ENCODE data around the gene CASK. TPM values are rescaled to one million over a fixed set of nuclear protein-coding genes. Genes with fewer than 3 reads are reported as not detected.

Gene CASK
- total RNA-seq, 1 donor from 2014 or later, result 23.0 TPM

DNA sequence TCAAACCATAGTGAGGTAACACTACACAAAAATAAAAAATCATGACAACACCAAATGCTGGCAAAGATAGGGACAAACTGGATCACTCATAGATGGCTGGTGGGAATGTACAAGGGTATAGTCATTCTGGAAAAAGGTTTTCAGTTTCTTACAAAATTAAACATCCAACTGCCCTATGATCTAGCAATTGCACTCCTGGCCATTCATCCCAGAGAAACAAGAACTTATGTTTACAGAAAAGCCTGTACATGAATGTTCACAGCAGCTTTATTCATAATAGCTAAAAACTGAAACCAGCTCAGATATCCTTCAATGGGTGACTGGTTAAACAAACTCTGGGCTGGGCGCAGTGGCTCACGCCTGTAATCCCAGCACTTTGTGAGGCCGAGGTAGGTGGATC is 432.9 kb downstream of the CASK start:
- intact Hi-C loops (cut with micrococcal nuclease), result no loop called here
- Mint-ChIP-seq H3K36me3 (ENCODE audit: low read depth) (no peaks in the 10 kb centered on the region), H3K4me3 (no peak overlapping the region), H3K27ac (no peak overlapping the region), H3K27me3 (no peaks in the 10 kb centered on the region), H3K4me1 (peaks cover 4% of the 10 kb centered on the region), H3K9me3 (no peaks in the 10 kb centered on the region)
- POLR2A ChIA-PET, result no interaction called here
- CTCF ChIA-PET, result no interaction called here
- TF ChIP-seq, protein P1, sequence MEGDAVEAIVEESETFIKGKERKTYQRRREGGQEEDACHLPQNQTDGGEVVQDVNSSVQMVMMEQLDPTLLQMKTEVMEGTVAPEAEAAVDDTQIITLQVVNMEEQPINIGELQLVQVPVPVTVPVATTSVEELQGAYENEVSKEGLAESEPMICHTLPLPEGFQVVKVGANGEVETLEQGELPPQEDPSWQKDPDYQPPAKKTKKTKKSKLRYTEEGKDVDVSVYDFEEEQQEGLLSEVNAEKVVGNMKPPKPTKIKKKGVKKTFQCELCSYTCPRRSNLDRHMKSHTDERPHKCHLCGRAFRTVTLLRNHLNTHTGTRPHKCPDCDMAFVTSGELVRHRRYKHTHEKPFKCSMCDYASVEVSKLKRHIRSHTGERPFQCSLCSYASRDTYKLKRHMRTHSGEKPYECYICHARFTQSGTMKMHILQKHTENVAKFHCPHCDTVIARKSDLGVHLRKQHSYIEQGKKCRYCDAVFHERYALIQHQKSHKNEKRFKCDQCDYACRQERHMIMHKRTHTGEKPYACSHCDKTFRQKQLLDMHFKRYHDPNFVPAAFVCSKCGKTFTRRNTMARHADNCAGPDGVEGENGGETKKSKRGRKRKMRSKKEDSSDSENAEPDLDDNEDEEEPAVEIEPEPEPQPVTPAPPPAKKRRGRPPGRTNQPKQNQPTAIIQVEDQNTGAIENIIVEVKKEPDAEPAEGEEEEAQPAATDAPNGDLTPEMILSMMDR (IDR thresholded peaks at IDR 0.05), result no peak
- ATAC-seq (ENCODE audit: low read depth) (no peak), DNase-seq (no peak)

DNA sequence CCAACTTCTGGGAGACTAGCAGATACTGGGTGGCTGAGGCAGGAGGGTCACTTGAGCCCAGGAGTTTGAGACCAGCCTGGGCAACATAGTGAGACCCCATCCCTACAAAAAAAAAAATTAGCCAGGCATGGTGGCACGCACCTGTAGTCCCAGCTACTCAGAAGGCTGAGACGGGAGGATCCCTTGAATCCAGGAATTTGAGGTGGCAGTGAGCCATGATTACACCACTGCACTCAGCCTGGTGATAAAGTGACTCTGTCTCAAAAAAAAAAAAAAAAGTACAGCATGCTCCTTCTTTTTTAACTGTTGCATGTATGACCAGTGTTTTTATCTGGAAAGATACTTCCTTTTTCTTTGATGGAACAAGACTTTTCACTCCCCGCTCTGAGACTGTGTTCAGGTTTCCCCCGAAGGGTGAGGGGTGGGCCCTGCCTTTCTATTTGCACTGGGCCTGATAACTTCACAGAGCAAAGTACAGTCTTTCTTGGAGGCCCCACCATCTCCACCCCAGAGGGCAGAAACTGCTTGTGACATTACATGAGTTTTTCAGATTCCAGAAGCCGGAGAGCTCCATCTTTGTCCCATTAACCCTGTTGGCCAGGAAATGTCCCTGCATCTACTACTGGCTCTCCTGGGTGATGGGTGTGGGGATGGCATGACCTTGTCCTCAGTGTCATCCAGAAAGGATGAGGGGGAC is 441.1 kb downstream of the CASK start:
- intact Hi-C loops (cut with micrococcal nuclease), result no loop called here
- TF ChIP-seq, protein P1 (IDR thresholded peaks at IDR 0.05), result no peak
- ChIA-PET POLR2A (no interaction called here), CTCF (interaction anchor here (0.6 kb wide), 1 partner anchor 14 kb away, joined by 4 read pairs; no protein-coding TSS in a partner anchor)
- ATAC-seq (ENCODE audit: low read depth) (no peak), DNase-seq (no peak)
- no peaks in the 10 kb centered on the region for H3K27me3 Mint-ChIP-seq
- no peaks in the 10 kb centered on the region for H3K36me3 Mint-ChIP-seq (ENCODE audit: low read depth)
- H3K4me1 Mint-ChIP-seq, result no peaks in the 10 kb centered on the region
- no peak overlapping the region for H3K4me3 Mint-ChIP-seq
- no peak overlapping the region for H3K27ac Mint-ChIP-seq
- no peaks in the 10 kb centered on the region for H3K9me3 Mint-ChIP-seq

DNA sequence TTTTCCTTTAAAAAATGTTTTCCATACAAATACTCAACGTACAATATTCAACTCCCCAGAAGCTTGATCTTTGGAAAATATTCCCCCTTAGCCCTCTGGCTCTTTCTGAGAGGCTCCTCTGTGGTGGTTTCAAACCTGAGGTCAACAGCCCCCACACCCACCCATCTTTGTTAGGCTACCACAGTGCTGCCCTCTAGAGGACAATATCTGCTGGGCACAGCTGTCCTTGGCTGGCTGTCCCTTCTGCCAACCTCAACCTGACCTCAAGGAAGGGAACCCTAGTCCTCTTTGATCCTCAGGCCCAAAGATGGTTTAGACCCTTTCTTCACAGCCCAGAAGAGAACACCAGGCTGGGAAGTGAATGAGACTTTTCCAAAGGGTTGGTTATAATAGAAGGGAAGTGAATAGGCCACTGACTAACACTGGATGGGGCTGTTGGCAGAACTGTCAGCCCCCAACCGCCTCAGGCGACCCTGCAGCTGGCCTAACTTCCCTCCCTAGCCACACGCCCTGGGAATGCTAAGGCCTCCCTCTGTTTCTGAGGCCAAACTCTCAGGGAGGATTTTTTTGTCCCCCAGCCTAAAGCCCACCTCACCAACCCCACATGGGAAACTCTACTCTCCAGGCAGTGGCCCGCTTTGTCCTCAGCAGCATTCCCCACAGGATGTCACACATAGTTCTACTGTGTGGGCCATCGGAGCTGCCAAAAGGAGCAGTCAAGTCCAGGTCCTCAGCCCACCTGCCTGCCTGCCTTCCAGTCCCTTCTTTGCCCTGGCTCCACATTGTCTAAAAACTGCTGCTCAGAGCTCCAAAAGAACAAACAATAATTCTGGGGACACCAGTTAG is 441.9 kb downstream of the CASK start:
- Mint-ChIP-seq H3K9me3 (no peaks in the 10 kb centered on the region), H3K27ac (no peak overlapping the region), H3K4me3 (no peak overlapping the region), H3K4me1 (no peaks in the 10 kb centered on the region), H3K36me3 (ENCODE audit: low read depth) (no peaks in the 10 kb centered on the region), H3K27me3 (no peaks in the 10 kb centered on the region)
- intact Hi-C loops (cut with micrococcal nuclease), result no loop called here
- TF ChIP-seq, protein P1 (IDR thresholded peaks at IDR 0.05), result no peak
- ATAC-seq (ENCODE audit: low read depth) (no peak), DNase-seq (no peak)
- ChIA-PET CTCF (interaction anchor here (0.6 kb wide), 1 partner anchor 14 kb away, joined by 4 read pairs; no protein-coding TSS in a partner anchor), POLR2A (no interaction called here)

DNA sequence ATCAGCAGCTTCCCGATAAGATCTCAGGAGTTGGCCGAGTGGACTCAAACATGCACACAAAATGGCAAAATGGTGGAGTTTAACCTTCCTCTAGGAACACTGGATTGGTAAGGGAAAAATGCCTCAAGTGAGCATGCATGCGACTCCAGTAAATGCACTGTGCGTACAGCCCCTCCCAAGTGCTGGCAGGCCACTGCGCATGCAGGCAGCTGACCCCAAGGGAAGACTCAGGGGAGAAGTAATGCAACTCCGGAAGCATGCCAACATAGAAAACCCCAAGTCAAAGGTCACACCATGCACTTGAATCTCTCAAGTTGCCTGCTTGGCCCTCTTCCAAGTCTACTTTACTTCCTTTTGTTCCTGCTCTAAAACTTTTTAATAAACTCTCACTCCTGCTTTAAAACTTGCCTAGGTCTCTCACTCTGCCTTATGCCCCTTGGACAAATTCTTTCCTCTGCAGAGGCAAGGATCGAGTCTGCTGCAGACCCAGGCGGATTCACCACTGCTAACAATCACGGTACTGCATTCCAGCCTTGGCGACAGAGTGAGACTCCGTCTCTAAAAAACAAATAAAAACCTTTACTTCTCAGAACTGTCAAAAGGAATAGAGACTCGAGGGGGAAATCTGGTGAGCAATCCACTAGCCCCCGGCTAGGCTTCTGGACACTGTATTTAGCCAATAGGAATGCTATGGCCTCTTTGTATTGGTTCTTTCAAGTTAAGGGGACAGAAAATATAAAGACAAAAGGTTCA is 442.7 kb downstream of the CASK start:
- ChIA-PET CTCF (no interaction called here), POLR2A (no interaction called here)
- Mint-ChIP-seq H3K36me3 (ENCODE audit: low read depth) (no peaks in the 10 kb centered on the region), H3K4me1 (no peaks in the 10 kb centered on the region), H3K27me3 (no peaks in the 10 kb centered on the region), H3K9me3 (no peaks in the 10 kb centered on the region), H3K27ac (no peak overlapping the region), H3K4me3 (no peak overlapping the region)
- ATAC-seq (ENCODE audit: low read depth) (no peak), DNase-seq (no peak)
- TF ChIP-seq, protein P1 (IDR thresholded peaks at IDR 0.05), result no peak
- intact Hi-C loops (cut with micrococcal nuclease), result no loop called here
